CD4-positive, alpha-beta T cell treated with Interleukin-6 for 4 hours (primary cell): ENCODE data around the gene PPP1R37.

Experiments
- DNase-seq: peaks from one replicate; pipeline ENCODE4 v3.0.0-alpha.2; 2020; ENCODE audit warnings: mixed read lengths

The PPP1R37 gene, protein sequence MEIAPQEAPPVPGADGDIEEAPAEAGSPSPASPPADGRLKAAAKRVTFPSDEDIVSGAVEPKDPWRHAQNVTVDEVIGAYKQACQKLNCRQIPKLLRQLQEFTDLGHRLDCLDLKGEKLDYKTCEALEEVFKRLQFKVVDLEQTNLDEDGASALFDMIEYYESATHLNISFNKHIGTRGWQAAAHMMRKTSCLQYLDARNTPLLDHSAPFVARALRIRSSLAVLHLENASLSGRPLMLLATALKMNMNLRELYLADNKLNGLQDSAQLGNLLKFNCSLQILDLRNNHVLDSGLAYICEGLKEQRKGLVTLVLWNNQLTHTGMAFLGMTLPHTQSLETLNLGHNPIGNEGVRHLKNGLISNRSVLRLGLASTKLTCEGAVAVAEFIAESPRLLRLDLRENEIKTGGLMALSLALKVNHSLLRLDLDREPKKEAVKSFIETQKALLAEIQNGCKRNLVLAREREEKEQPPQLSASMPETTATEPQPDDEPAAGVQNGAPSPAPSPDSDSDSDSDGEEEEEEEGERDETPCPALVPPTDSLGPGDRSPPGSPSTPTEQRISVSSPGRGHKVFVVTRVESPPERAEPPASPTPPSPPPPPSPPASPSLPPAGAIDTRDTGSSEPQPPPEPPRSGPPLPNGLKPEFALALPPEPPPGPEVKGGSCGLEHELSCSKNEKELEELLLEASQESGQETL

GRCh38 chr19:45092747-45093678 is at the start of gene PPP1R37:
TSS of gene PPP1R37 (plus strand) at chr19:45093179. CDS start at chr19:45093326, 147 bp downstream.
- DNase-seq: peak; percentile 95

- DNase-seq: no peak
Observed at GRCh38 chr19:45045671-45046353, 47.2 kb upstream of the PPP1R37 start.

DNA sequence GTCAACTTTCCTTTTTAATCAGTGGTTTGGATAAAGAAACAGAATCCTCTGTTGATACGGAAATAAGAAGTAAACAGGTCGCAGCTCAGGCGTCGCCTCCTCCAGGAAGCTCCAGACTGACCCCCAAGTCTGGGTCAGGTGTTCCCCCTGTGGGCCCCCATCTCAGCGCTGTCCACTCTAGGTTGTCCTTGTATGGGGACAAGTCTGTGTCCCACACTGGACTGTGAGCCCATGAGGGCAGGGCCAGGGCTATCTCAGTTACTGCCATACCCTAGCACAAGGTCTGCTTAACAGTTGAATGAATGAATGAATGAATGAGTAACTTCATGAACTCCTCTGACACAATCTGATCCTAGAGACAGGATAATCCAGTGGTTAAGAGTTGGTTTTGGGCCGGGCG is 46.6 kb upstream of the PPP1R37 start:
- no peak for DNase-seq

DNA sequence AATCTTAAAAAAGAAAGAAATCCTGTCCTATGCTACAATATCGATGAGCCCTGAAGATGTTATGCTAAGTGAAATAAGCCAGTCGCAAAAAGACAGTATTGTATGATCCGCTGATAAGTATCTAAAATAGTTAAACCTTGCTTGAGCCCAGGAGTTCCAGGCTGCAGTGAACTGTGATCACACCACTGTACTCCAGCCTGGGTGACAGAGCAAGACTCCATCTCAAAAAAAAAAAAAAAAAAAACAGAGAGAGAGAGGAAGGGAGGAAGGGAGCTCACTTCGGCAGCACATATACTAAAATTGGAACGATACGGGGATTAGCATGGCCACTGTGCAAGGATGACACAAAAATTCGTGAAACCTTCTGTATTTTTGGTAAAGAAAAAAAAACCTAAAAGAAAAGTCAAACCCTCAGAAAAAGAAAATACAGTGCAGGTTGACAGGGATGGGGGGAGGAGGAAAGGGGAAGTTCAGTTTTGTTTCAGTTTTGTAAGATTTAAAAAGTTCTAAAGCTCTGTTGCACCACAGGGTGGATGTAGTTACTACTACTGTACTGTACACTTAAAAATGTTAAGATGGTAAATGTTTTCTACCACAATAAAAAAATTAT is 45.7 kb upstream of the PPP1R37 start:
- no peak for DNase-seq

- no peak for DNase-seq
Observed at GRCh38 chr19:45049073-45049736, 43.8 kb upstream of the PPP1R37 start.

- no peak for DNase-seq
Observed at GRCh38 chr19:45050036-45050435, 42.9 kb upstream of the PPP1R37 start.

DNA sequence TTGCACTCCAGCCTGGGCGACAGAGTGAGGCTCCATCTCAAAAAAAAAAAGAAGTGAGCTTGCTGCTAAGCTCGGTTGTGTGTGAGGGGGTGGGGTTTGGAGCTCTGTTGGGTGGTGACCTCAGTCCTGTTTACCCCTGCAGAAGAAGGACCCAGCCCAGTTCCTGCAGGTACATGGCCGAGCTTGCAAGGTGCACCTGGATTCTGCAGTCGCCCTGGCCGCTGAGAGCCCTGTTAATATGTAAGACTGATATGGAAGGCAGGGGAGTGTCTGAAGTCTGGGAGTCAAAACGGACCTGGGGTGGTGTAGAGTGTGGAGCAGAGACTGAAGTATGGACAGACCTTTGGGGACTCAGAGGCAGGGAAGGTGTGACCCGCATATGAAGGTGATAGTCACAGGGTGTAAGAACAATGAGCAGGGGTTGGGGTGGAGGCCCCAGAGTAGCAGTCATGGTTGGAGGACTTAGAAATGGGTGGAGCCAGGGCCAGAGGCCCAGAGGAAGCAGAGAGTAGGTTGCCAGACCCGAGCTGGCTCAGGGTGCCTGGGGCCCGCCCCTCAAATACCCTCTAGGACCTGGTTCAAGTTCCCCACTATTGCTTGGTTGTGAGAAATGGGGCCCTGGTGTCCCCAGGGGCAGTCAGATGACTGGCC is 40.9 kb upstream of the PPP1R37 start:
- DNase-seq: no peak

DNA sequence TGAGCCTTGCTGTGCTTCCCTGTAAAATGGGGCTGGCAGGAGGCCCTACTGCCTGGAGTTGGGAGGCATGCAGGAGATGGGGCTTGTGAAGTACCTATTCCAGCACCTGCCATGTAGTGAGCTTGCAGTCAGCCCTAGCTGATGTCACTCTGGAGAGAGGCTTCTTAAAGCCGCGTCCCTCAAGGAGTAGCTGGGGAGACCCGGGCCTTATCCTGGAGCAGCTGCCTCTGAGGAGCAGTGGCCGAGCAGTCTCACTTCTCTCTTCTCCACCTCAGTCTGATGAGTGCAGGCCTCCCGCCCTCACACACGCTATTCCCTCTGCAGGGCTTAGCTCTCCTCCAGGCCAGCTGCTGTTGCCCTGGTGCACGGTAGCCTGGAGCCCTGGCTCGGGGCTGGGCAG is 36.1 kb upstream of the PPP1R37 start:
- DNase-seq: no peak

DNA sequence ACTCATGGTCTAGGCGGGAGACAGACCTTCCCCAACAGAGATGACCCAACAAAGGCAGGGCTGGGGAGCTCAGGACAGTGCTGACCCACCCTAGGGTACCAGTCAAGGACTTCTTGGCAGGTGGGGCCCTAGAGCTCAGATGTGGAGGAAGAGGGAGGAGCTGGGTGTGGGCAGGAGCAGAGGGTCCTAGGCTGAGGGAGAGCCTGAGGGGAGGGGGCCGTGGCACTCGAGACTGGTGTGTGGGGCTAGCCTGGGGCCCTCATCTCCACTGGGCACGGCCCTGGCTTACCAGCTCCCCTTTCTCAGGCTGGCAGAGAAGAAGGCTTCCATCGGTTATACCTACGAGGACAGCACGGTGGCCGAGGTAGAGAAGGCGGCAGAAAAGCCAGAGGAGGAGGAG is 35.5 kb upstream of the PPP1R37 start:
- no peak for DNase-seq

GRCh38 chr19:45058622-45059159 is 34.3 kb upstream of the PPP1R37 start:
- DNase-seq: no peak

GRCh38 chr19:45059258-45059965 is 33.6 kb upstream of the PPP1R37 start:
- peak; percentile 84 for DNase-seq

DNA sequence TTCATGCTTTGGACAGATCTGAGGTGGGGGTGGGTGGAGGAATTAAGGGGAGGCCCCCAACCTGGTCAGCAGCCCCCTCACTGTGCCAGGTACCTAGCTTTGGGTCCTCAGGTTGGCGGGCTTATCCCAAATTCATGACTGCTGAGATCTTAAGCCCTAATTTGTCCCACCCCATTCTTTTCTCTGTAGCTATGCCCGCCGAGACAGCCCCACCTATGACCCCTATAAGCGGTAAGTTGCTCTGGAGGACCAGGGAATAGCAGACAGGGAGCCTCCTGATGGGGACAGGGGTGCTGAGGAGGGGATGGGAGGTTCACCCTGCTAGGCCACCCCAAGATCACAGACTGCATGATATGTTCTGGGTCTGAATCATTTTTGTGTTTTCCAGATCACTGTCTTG is 31.0 kb upstream of the PPP1R37 start:
- no peak for DNase-seq

DNA sequence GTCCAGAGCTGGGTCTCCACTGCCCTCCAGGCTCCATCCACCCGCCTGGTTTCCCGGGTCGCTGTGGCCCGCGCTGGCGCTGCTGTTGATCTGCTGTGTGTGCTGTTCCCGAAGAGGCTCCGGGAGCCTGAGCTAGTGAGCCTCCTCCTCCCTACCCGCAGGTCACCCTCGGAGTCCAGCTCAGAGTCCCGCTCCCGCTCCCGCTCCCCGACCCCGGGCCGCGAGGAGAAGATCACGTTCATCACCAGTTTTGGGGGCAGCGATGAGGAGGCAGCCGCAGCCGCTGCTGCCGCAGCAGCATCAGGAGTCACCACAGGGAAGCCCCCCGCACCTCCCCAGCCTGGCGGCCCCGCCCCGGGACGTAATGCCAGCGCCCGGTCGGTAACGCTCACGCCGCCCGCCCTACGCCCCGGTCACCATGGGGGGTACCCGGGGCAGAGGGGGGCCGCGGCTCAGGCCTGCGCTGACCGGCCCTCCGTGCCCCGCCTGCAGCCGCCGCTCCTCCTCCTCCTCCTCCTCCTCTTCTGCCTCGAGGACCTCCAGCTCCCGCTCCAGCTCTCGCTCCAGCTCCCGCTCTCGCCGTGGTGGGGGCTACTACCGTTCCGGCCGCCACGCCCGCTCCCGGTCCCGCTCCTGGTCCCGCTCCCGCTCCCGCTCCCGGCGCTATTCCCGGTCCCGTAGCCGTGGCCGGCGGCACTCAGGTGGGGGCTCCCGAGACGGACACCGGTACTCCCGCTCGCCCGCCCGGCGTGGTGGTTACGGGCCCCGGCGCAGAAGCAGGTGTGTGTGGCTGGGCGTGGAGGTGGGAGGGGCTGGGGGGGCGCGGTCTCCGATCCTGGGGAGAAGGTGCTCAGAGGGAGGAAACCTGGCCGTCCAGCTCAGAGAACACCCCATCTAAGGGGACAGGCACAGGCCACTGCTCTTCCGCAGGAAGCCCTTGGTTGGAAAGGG is 28.9 kb upstream of the PPP1R37 start:
- no peak for DNase-seq

DNA sequence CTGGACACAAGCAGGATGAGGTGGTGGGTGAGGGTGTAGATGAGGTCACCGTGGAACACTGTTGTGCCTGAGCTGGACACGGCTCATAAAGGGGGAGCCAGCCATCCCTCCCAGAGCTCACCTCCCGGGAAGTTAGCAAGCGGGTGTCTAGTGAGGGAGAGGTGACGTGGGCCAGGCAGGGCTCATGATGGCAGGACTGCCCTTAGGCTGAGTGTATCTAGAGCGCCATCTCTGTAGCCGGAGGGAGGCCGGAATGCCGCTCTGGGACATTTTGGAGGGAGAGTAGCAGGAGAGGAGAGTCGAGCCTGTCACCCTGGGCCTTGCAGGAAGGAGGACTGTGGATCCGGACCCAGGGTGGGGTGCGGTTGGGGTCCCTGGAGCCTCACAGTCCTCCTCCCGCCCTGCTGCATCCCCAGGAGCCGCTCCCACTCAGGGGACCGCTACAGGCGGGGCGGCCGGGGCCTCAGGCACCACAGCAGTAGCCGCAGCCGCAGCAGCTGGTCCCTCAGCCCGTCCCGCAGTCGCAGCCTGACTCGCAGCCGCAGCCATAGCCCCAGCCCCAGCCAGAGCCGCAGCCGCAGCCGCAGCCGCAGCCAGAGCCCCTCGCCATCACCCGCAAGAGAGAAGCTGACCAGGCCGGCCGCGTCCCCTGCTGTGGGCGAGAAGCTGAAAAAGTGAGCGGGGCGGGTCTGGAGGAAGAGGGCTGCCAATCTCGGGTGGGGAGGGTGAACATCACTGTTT is 25.9 kb upstream of the PPP1R37 start:
- no peak for DNase-seq

GRCh38 chr19:45068041-45068440 is 24.9 kb upstream of the PPP1R37 start:
- DNase-seq: no peak

DNA sequence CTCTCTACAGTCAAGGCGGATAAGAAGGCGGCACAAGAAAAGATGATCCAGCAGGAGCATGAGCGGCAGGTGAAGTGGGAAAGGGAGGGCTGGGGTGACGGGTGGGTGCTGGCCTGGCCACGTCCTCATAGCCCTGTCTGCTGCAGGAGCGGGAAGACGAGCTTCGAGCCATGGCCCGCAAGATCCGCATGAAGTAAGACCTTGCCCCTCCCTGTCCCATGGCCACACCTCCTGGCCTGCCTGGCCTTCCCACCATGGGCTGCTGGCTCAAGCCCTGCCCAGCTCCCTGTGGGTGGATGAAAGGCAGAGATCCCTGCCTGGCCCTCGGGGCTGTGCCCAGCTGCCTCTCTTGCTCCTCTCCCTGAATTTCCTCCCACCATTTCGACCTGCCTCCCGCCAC is 23.9 kb upstream of the PPP1R37 start:
- DNase-seq: no peak

DNA sequence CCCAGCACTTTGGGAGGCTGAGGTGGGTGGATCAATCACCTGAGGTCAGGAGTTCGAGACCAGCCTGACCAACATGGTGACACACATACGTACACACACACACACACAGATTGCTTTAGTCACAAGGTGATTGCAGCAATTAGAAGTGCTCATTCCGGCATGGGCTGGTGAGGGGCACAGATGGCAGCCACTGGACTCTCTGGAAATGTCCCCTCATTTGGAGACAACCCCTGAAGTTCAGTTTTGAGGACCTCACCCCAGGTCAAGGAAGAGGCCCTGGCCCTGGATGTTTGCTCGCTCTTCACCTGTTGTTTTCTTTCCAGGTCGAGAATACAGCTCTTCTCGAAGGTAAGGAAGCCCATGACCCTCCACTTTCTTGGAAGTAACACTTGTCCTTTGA is 22.8 kb upstream of the PPP1R37 start:
- DNase-seq: no peak
